HG03439 (cell line): ENCODE results near the gene RTN4RL1.
A peak's percentile ranks its signal among the peaks of the same experiment; 100 is the strongest.

Experiments used
- ATAC-seq: cut with Tn5 transposase; IDR thresholded peaks from one replicate; pipeline ENCODE4 v1.9.1; 2021; ENCODE audit warnings: mild to moderate bottlenecking, moderate library complexity; ENCODE audit not compliant: unreplicated experiment

RTN4RL1 gene

GRCh38 chr17:2048805-2049204 is 23.7 kb upstream of the RTN4RL1 start:
- no peak for ATAC-seq

- ATAC-seq, result no peak
These were observed 22.5 kb upstream of the RTN4RL1 start for GRCh38 chr17:2047590-2047989.

- no peak for ATAC-seq
These were observed 19.2 kb upstream of the RTN4RL1 start for GRCh38 chr17:2044263-2044894.

GRCh38 chr17:2043785-2044184 is 18.7 kb upstream of the RTN4RL1 start:
- ATAC-seq, result no peak

GRCh38 chr17:2042933-2043332 is 17.8 kb upstream of the RTN4RL1 start:
- no peak for ATAC-seq

GRCh38 chr17:2042390-2042847 is 17.3 kb upstream of the RTN4RL1 start:
- ATAC-seq, result no peak

GRCh38 chr17:2041561-2042389 is 16.6 kb upstream of the RTN4RL1 start, which contains the start of gene OVCA2:
Gene OVCA2, plus strand, starts transcription at chr17:2042022. Its CDS starts 26 bp downstream, at chr17:2042048.
- ATAC-seq, result peak; percentile 92

- no peak for ATAC-seq
These were observed 15.9 kb upstream of the RTN4RL1 start for GRCh38 chr17:2040942-2041560.

GRCh38 chr17:2040219-2040827 is 15.2 kb upstream of the RTN4RL1 start:
- no peak for ATAC-seq

GRCh38 chr17:2037155-2037554 is 12.0 kb upstream of the RTN4RL1 start:
- ATAC-seq, result no peak

GRCh38 chr17:2035541-2036488 is 10.7 kb upstream of the RTN4RL1 start:
- ATAC-seq, result no peak

- ATAC-seq, result no peak
These were observed 9.8 kb upstream of the RTN4RL1 start for GRCh38 chr17:2034806-2035540.

GRCh38 chr17:2034157-2034556 is 9.0 kb upstream of the RTN4RL1 start:
- ATAC-seq, result no peak

- ATAC-seq, result no peak
These were observed 8.0 kb upstream of the RTN4RL1 start for GRCh38 chr17:2033153-2033552.

- ATAC-seq, result no peak
These were observed 5.6 kb upstream of the RTN4RL1 start for GRCh38 chr17:2030779-2031163.

GRCh38 chr17:2029911-2030778 is 5.0 kb upstream of the RTN4RL1 start, which contains the start of gene DPH1:
Gene DPH1, plus strand, starts transcription at chr17:2030153. Its CDS starts 17 bp downstream, at chr17:2030170.
- peak; percentile 65 for ATAC-seq

- no peak for ATAC-seq
These were observed 3.6 kb upstream of the RTN4RL1 start for GRCh38 chr17:2028737-2029136.

GRCh38 chr17:2028234-2028614 is 3.1 kb upstream of the RTN4RL1 start:
- ATAC-seq, result no peak
